Neuronal stem cell (in vitro differentiated cells): ENCODE results near the gene PEAK3.
A peak's percentile ranks its signal among the peaks of the same experiment; 100 is the strongest.

Experiments
- DNase-seq: peaks from one replicate; pipeline ENCODE4 v3.0.0-alpha.2; 2013; ENCODE audit warnings: low spot score
- H2AFZ ChIP-seq: one replicate; pipeline ENCODE4 v1.6.1; 2013; ENCODE audit warnings: mild to moderate bottlenecking, low read length, inconsistent platforms
- H2AK5ac ChIP-seq: 2 replicates; pipeline ENCODE4 v1.6.1; 2013; ENCODE audit warnings: low read depth, mild to moderate bottlenecking, inconsistent platforms, low read length, moderate library complexity, mixed read lengths
- H2BK120ac ChIP-seq: 2 replicates; pipeline ENCODE4 v1.6.1; 2013; ENCODE audit warnings: low read depth, mild to moderate bottlenecking, inconsistent platforms, low read length, moderate library complexity, mixed read lengths
- H2BK12ac ChIP-seq: one replicate; pipeline ENCODE4 v1.6.1; 2013; ENCODE audit warnings: low read length, inconsistent platforms
- H2BK15ac ChIP-seq: 2 replicates; pipeline ENCODE4 v1.6.1; 2013; ENCODE audit warnings: mild to moderate bottlenecking, low read length, inconsistent platforms, mixed read lengths
- H2BK5ac ChIP-seq: one replicate; pipeline ENCODE4 v1.6.1; 2013; ENCODE audit warnings: inconsistent platforms, mild to moderate bottlenecking, low read length, moderate library complexity
- H3K14ac ChIP-seq: one replicate; pipeline ENCODE4 v1.6.1; 2013; ENCODE audit warnings: low read length, inconsistent platforms
- H3K18ac ChIP-seq: 2 replicates; pipeline ENCODE4 v1.6.1; 2013; ENCODE audit warnings: low read length, inconsistent platforms
- H3K23ac ChIP-seq: 2 replicates; pipeline ENCODE4 v1.6.1; 2013; ENCODE audit warnings: low read depth, mild to moderate bottlenecking, mixed read lengths, low read length, inconsistent platforms; ENCODE audit not compliant: poor library complexity
- H3K27ac ChIP-seq: replicated peaks from 3 replicates; pipeline ENCODE4 v1.5.1; 2013; ENCODE audit warnings: low read length, inconsistent platforms
- H3K27me3 ChIP-seq, 3 experiments: 2 replicates each; pipeline ENCODE4 v1.6.1; 2013; ENCODE audit warnings: low read length in 3 of 3, mild to moderate bottlenecking in 2 of 3, inconsistent platforms in 1 of 3, low read depth in 1 of 3, mixed read lengths in 1 of 3, moderate library complexity in 1 of 3; ENCODE audit not compliant: control insufficient read depth in 3 of 3, insufficient read depth in 3 of 3
- H3K36me3 ChIP-seq, 2 donors: replicated peaks in 1 of 2; 2 replicates each; pipeline ENCODE4 v1.6.1; 2013; ENCODE audit warnings: low read length in 2 of 2; ENCODE audit not compliant: control insufficient read depth in 2 of 2, insufficient read depth in 2 of 2
- H3K4ac ChIP-seq: 2 replicates; pipeline ENCODE4 v1.6.1; 2013; ENCODE audit warnings: inconsistent platforms, mild to moderate bottlenecking, low read length, moderate library complexity
- H3K4me1 ChIP-seq, 2 donors: 1 replicate in 1 of 2; 2 replicates in 1 of 2; pipeline ENCODE4 v1.6.1; 2013; ENCODE audit warnings: low read length in 2 of 2, low read depth in 1 of 2; ENCODE audit not compliant: control insufficient read depth in 2 of 2, insufficient read depth in 1 of 2
- H3K4me2 ChIP-seq: one replicate; pipeline ENCODE4 v1.6.1; 2013; ENCODE audit warnings: mild to moderate bottlenecking, low read length, inconsistent platforms; ENCODE audit not compliant: insufficient read depth, poor library complexity, severe bottlenecking
- H3K4me3 ChIP-seq, 2 donors: 2 replicates each; pipeline ENCODE4 v1.5.1; 2013; ENCODE audit warnings: low read length in 2 of 2, mild to moderate bottlenecking in 2 of 2, inconsistent platforms in 1 of 2, moderate library complexity in 1 of 2
- H3K79me1 ChIP-seq: one replicate; pipeline ENCODE4 v1.6.1; 2013; ENCODE audit warnings: low read depth, mild to moderate bottlenecking, inconsistent platforms, low read length, moderate library complexity
- H3K9ac ChIP-seq: one replicate; pipeline ENCODE4 v1.6.1; 2013; ENCODE audit warnings: mild to moderate bottlenecking, low read depth, low read length, inconsistent platforms; ENCODE audit not compliant: poor library complexity
- H3K9me3 ChIP-seq, 2 donors: replicated peaks in 1 of 2; 2 replicates each; pipeline versions ENCODE3 to v1.6.1; 2013; ENCODE audit warnings: low read length in 2 of 2, mild to moderate bottlenecking in 2 of 2, inconsistent platforms in 1 of 2, low read depth in 1 of 2, mixed read lengths in 1 of 2, moderate library complexity in 1 of 2; ENCODE audit not compliant: control insufficient read depth in 2 of 2, insufficient read depth in 1 of 2
- H4K8ac ChIP-seq: one replicate; pipeline ENCODE4 v1.6.1; 2013; ENCODE audit warnings: low read depth, mild to moderate bottlenecking, inconsistent platforms, low read length, moderate library complexity
- H4K91ac ChIP-seq: one replicate; pipeline ENCODE4 v1.6.1; 2013; ENCODE audit warnings: low read length, low read depth, mild to moderate bottlenecking, inconsistent platforms; ENCODE audit not compliant: poor library complexity
- WGBS, 2 donors: extraction: QIAGEN DNeasy Blood & Tissue Kit; methylation state at CpG; one replicate each; pipeline ENCODE4 v1.1.7; 2013; ENCODE audit warnings: missing lambda C conversion rate in 2 of 2, mixed read lengths in 1 of 2; ENCODE audit not compliant: insufficient read length in 2 of 2, insufficient replicate concordance in 1 of 2; ENCODE audit errors: extremely low coverage in 2 of 2; 5-methylcytosine and 5-hydroxymethylcytosine counted together

PEAK3 gene

DNA sequence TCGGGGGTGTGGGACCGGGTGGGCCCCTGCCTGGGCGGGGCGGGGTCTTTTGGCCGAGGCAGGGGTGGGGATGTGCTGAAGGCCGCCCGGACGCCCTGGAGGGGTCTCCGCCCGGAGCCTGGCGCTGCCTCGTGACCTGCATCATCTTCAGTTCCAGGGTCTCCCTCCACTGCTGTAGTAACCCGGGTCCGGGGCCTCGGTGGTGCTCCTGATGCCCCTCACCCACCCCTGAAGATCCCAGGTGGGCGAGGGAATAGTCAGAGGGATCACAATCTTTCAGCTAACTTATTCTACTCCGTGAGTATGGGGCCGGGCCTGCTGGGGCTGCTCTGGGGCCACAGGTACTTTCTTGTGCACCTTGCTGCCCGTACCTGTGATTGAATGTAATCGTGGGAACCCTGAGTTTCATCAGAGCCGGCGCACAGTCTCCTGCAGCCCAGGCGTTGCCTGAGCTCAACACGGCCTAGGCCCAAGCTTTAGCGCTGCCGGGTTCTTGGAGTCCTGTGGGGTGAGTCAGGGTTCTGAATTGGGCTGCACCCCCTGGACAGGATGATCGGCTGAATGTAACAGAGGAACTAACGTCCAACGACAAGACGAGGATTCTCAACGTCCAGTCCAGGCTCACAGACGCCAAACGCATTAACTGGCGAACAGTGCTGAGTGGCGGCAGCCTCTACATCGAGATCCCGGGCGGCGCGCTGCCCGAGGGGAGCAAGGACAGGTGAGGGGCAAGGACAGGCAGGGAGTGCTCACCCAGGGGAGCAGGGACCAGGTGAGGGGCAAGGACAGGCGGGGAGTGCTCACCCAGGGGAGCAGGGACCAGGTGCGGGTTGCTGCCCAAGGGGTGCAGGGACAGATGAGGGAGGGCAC, 10.5 kb downstream of the PEAK3 start:
- Histone ChIP-seq H3K14ac (peak overlapping the region; percentile 56), H2BK15ac (no peak overlapping the region), H2AK5ac (no peak overlapping the region), H3K9ac (peak overlapping the region; percentile 95), H3K27ac (no peak overlapping the region), H2AFZ (no peak overlapping the region), H3K36me3 (peaks cover 20 to 28% of the 10 kb centered on the region in 2 donors), H4K8ac (peak overlapping the region; percentile 48), H2BK12ac (no peak overlapping the region), H3K4me3 (peak overlapping the region; percentile 100), H3K79me1 (peaks cover 27% of the 10 kb centered on the region), H4K91ac (no peak overlapping the region), H3K4me2 (peak overlapping the region; percentile 77), H2BK120ac (no peak overlapping the region), H3K4me1 (peaks cover 12 to 29% of the 10 kb centered on the region in 2 donors), H3K23ac (peak overlapping the region; percentile 95), H3K9me3 (no peaks in the 10 kb centered on the region), H3K4ac (no peak overlapping the region), H3K18ac (peak overlapping the region; percentile 71), H3K27me3 (no peaks in the 10 kb centered on the region), H2BK5ac (peak overlapping the region; percentile 87)
- no peak for DNase-seq
- no CpG with 5 or more reads among the region's 43 CpGs for WGBS, 2 donors

DNA sequence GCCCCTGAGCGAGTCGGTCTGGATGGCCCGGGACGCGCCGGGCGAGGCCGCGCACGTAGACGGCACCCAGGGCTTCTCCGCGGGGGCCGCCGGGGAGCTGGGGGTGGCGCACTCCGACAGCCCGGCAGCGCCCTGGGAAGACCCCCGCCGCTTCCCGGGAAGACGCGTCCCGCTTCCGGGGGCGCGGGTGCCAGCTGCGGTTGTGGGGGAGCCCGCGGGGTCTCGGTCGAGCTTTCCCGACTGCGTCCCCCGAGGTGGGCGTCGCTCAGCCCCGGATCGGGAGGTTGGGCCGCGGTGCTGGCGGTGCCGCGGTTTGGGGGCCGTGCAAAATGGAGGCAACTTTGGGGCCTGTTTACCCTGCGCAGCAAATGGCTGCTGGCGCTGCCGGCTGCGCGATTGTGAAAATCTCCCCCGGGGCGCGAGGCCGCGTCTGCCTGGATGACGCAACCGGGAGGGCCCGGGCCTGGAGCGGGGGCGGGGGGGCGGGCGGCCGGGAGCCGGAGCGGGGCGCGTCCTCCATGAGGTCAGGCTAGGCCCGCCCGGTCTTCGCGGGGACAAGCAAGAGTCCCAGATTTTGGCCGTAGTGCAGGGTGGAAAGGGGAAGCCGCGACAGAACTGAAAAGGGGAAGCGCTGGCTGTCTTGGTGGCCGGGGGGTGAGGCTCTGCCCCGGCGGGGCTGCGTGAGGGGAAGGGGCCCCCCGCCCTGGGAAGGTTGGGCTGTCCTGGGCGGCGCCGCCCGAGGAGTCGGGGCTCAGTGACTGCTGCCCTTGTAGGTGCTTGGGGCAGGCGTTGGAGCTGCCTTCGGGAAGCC, 11.3 kb downstream of the PEAK3 start:
- peaks cover 12 to 30% of the 10 kb centered on the region in 2 donors for H3K4me1 ChIP-seq
- H2AFZ ChIP-seq, result no peak overlapping the region
- H4K91ac ChIP-seq, result no peak overlapping the region
- H3K14ac ChIP-seq, result peak overlapping the region; percentile 100
- peak overlapping the region; percentile 43 for H3K27ac ChIP-seq
- H3K9ac ChIP-seq, result peak overlapping the region; percentile 99
- H3K9me3 ChIP-seq, result no peaks in the 10 kb centered on the region
- peak overlapping the region; percentile 53 for H3K4ac ChIP-seq
- peak overlapping the region; percentile 87 for H2BK5ac ChIP-seq
- H2BK15ac ChIP-seq, result no peak overlapping the region
- H3K4me2 ChIP-seq, result peak overlapping the region; percentile 77
- H4K8ac ChIP-seq, result no peak overlapping the region
- peak overlapping the region; percentile 98 for H3K18ac ChIP-seq
- peak overlapping the region; percentile 100 for H3K4me3 ChIP-seq
- no CpG with 5 or more reads among the region's 88 CpGs for WGBS, 2 donors
- no peaks in the 10 kb centered on the region for H3K27me3 ChIP-seq
- peak overlapping the region; percentile 100 for H3K23ac ChIP-seq
- H2AK5ac ChIP-seq, result peak overlapping the region; percentile 90
- no peak overlapping the region for H2BK120ac ChIP-seq
- H2BK12ac ChIP-seq, result no peak overlapping the region
- peaks cover 23% of the 10 kb centered on the region for H3K79me1 ChIP-seq
- DNase-seq, result no peak
- peaks cover 19 to 28% of the 10 kb centered on the region in 2 donors for H3K36me3 ChIP-seq

DNA sequence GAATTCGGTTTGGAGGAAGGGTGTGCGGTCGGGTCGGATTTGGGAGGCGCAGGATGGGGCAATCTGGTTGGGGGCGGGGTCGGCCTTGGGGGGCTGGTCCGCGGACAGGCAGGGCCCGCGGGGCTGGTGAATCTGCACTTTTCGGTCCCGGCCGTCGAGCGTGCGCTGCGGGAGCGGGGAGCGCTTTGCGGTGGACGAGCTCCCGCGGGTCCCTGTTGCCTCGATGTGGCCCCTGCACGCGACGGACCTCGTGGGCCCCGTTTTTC, 11.9 kb downstream of the PEAK3 start:
- H2BK12ac ChIP-seq, result no peak overlapping the region
- peaks cover 19% of the 10 kb centered on the region for H3K79me1 ChIP-seq
- peak overlapping the region; percentile 99 for H3K9ac ChIP-seq
- peak overlapping the region; percentile 98 for H3K18ac ChIP-seq
- H3K4ac ChIP-seq, result peak overlapping the region; percentile 66
- H3K4me2 ChIP-seq, result peak overlapping the region; percentile 77
- H3K14ac ChIP-seq, result peak overlapping the region; percentile 100
- no peak overlapping the region for H3K27ac ChIP-seq
- H4K8ac ChIP-seq, result no peak overlapping the region
- no peak overlapping the region for H2AFZ ChIP-seq
- DNase-seq, result no peak
- H2AK5ac ChIP-seq, result peak overlapping the region; percentile 90
- H2BK5ac ChIP-seq, result peak overlapping the region; percentile 87
- H3K27me3 ChIP-seq, result no peaks in the 10 kb centered on the region
- H2BK120ac ChIP-seq, result no peak overlapping the region
- H3K9me3 ChIP-seq, result no peaks in the 10 kb centered on the region
- H2BK15ac ChIP-seq, result no peak overlapping the region
- WGBS, 2 donors, result no CpG with 5 or more reads among the region's 30 CpGs
- peaks cover 15 to 28% of the 10 kb centered on the region in 2 donors for H3K36me3 ChIP-seq
- peaks cover 11 to 25% of the 10 kb centered on the region in 2 donors for H3K4me1 ChIP-seq
- H4K91ac ChIP-seq, result no peak overlapping the region
- peak overlapping the region; percentile 100 for H3K23ac ChIP-seq
- peak overlapping the region; percentile 100 for H3K4me3 ChIP-seq
